ENCODE measurements around the gene SSMEM1. TPM values are rescaled to one million over a fixed set of nuclear protein-coding genes. Genes with fewer than 3 reads are reported as not detected.
A peak's percentile ranks its signal among the peaks of the same experiment; 100 is the strongest.
"Not testable (repeated sequence)": the region's sequence is repeated elsewhere in the genome, so short reads cannot be mapped to it uniquely, and the experiment has no call there.

SSMEM1 gene
- total RNA-seq, 1 experiment from 2014 or later: not detected

- DNase-seq: no peak
- Histone ChIP-seq H3K4me3 (no peak overlapping the region), H3K36me3 (no peaks in the 10 kb centered on the region), H3K27me3 (no peaks in the 10 kb centered on the region), H3K9me3 (no peaks in the 10 kb centered on the region)
Observed at GRCh38 chr7:130228840-130229502, 21.3 kb downstream of the SSMEM1 start.

- H3K27me3 ChIP-seq, DNase-seq, H3K36me3 ChIP-seq, H3K4me3 ChIP-seq, H3K9me3 ChIP-seq: not testable (repeated sequence)
Observed at GRCh38 chr7:130229981-130230380, 22.3 kb downstream of the SSMEM1 start.

GRCh38 chr7:130231792-130232191 is 24.1 kb downstream of the SSMEM1 start:
- H3K9me3 ChIP-seq: no peaks in the 10 kb centered on the region
- no peak for DNase-seq
- no peak overlapping the region for H3K4me3 ChIP-seq
- H3K36me3 ChIP-seq: no peaks in the 10 kb centered on the region
- no peaks in the 10 kb centered on the region for H3K27me3 ChIP-seq

GRCh38 chr7:130232209-130232608 is 24.5 kb downstream of the SSMEM1 start:
- no peaks in the 10 kb centered on the region for H3K9me3 ChIP-seq
- H3K36me3 ChIP-seq: no peaks in the 10 kb centered on the region
- H3K27me3 ChIP-seq: no peaks in the 10 kb centered on the region
- no peak overlapping the region for H3K4me3 ChIP-seq
- DNase-seq: no peak

- no peaks in the 10 kb centered on the region for H3K36me3 ChIP-seq
- no peak overlapping the region for H3K4me3 ChIP-seq
- H3K9me3 ChIP-seq: no peaks in the 10 kb centered on the region
- no peaks in the 10 kb centered on the region for H3K27me3 ChIP-seq
- DNase-seq: no peak
Observed at GRCh38 chr7:130234078-130234477, 26.4 kb downstream of the SSMEM1 start.

- H3K27me3 ChIP-seq, H3K4me3 ChIP-seq, H3K36me3 ChIP-seq, H3K9me3 ChIP-seq, DNase-seq: not testable (repeated sequence)
Observed at GRCh38 chr7:130236361-130236760, 28.7 kb downstream of the SSMEM1 start.

GRCh38 chr7:130240240-130240639 is 32.6 kb downstream of the SSMEM1 start:
- DNase-seq: no peak
- no peaks in the 10 kb centered on the region for H3K27me3 ChIP-seq

GRCh38 chr7:130242198-130243014 is 34.7 kb downstream of the SSMEM1 start:
- H3K36me3 ChIP-seq: no peaks in the 10 kb centered on the region

More at GRCh38 chr7:130240240-130240639, 32.6 kb downstream of the SSMEM1 start:
- H3K4me3 ChIP-seq: no peak overlapping the region
- peaks cover 4% of the 10 kb centered on the region; the same call in 1 of the 2 replicates for H3K9me3 ChIP-seq
- no peaks in the 10 kb centered on the region for H3K36me3 ChIP-seq

GRCh38 chr7:130243486-130243885 is 35.8 kb downstream of the SSMEM1 start:
- not testable (repeated sequence) for DNase-seq, H3K36me3 ChIP-seq, H3K27me3 ChIP-seq, H3K9me3 ChIP-seq, H3K4me3 ChIP-seq

More at GRCh38 chr7:130242198-130243014, 34.7 kb downstream of the SSMEM1 start:
- DNase-seq: peak; percentile 35
- H3K27me3 ChIP-seq: no peaks in the 10 kb centered on the region
- no peak overlapping the region for H3K4me3 ChIP-seq
- peaks cover 4% of the 10 kb centered on the region; the same call in 1 of the 2 replicates for H3K9me3 ChIP-seq

- not testable (repeated sequence) for H3K27me3 ChIP-seq, H3K36me3 ChIP-seq, H3K4me3 ChIP-seq, DNase-seq, H3K9me3 ChIP-seq
Observed at GRCh38 chr7:130246491-130246890, 38.8 kb downstream of the SSMEM1 start.

GRCh38 chr7:130248842-130249241 is 41.2 kb downstream of the SSMEM1 start:
- H3K9me3 ChIP-seq, DNase-seq, H3K4me3 ChIP-seq: not testable (repeated sequence)

GRCh38 chr7:130249626-130250025 is 42.0 kb downstream of the SSMEM1 start:
- DNase-seq, H3K36me3 ChIP-seq, H3K27me3 ChIP-seq, H3K9me3 ChIP-seq, H3K4me3 ChIP-seq: not testable (repeated sequence)

More at GRCh38 chr7:130248842-130249241, 41.2 kb downstream of the SSMEM1 start:
- not testable (repeated sequence) for H3K27me3 ChIP-seq, H3K36me3 ChIP-seq

- Histone ChIP-seq H3K27me3 (no peaks in the 10 kb centered on the region), H3K36me3 (no peaks in the 10 kb centered on the region), H3K4me3 (no peak overlapping the region), H3K9me3 (peaks cover 8% of the 10 kb centered on the region; the same call in 1 of the 2 replicates)
- no peak for DNase-seq
Observed at GRCh38 chr7:130254555-130254954, 46.9 kb downstream of the SSMEM1 start.

- H3K9me3 ChIP-seq: peaks cover 8% of the 10 kb centered on the region; the same call in 1 of the 2 replicates
- DNase-seq: no peak
- no peak overlapping the region for H3K4me3 ChIP-seq
- no peaks in the 10 kb centered on the region for H3K36me3 ChIP-seq
- no peaks in the 10 kb centered on the region for H3K27me3 ChIP-seq
Observed at GRCh38 chr7:130256704-130257103, 49.0 kb downstream of the SSMEM1 start.

- peaks cover 8% of the 10 kb centered on the region; the same call in 1 of the 2 replicates for H3K9me3 ChIP-seq
- no peak for DNase-seq
- no peak overlapping the region for H3K4me3 ChIP-seq
- H3K36me3 ChIP-seq: no peaks in the 10 kb centered on the region
- H3K27me3 ChIP-seq: no peaks in the 10 kb centered on the region
Observed at GRCh38 chr7:130258494-130259078, 50.9 kb downstream of the SSMEM1 start.

- DNase-seq: no peak
- no peaks in the 10 kb centered on the region for H3K36me3 ChIP-seq
- H3K9me3 ChIP-seq: peaks cover 8% of the 10 kb centered on the region; the same call in 1 of the 2 replicates
- no peaks in the 10 kb centered on the region for H3K27me3 ChIP-seq
- H3K4me3 ChIP-seq: no peak overlapping the region
Observed at GRCh38 chr7:130262448-130262847, 54.8 kb downstream of the SSMEM1 start.

- Histone ChIP-seq H3K36me3 (no peaks in the 10 kb centered on the region), H3K27me3 (no peaks in the 10 kb centered on the region), H3K4me3 (no peak overlapping the region), H3K9me3 (peaks cover 5% of the 10 kb centered on the region; the same call in 1 of the 2 replicates)
- no peak for DNase-seq
Observed at GRCh38 chr7:130263130-130263529, 55.5 kb downstream of the SSMEM1 start.

Data from MG63 (cell line).